ENCODE measurements around the gene HBD.

Gene HBD

DNA sequence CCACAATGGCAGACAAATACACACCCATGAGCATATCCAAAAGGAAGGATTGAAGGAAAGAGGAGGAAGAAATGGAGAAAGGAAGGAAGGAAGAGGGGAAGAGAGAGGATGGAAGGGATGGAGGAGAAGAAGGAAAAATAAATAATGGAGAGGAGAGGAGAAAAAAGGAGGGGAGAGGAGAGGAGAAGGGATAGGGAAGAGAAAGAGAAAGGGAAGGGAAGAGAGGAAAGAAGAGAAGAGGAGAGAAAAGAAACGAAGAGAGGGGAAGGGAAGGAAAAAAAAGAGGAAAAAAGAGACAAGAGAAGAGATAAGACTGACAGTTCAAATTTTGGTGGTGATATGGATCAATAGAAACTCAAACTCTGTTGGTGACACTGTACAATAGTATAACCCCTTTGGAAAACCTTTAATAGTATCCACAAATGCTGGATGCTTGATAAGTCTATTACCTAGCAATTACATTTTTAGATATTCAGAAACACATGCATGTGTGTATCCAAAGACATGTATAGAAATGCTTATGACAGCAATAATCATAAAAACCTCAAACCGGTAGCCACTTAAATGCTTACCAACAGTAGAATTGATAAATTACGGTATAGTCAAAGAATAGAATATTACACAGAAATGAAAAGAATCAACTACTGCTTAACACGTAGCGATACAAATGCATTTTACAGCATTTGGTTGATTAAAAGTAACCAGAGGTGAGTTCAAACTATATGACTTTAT is 1.2 kb upstream of the HBD start:
- in situ Hi-C loops (cut with MboI; ENCODE audit: low sequenced_read_pairs), result no loop called here

DNA sequence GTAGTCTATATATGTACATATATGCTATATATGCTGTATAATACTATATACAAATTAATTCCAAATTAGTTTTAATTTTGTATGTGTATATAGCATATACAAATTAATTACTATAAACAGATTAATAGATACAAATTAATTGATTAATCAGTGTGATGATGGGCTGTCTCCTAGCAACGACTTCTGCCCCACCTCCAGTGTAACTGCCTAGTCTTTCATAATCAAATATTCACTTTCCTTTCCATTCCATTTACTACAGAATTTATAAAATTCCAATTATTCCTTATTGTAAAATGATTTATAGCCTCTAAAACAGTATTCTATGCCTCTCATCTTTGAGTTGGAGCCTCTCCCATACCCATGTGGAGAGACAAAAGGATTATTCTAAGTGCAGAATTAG is 976 bp downstream of the HBD start:
- in situ Hi-C loops (cut with MboI; ENCODE audit: low sequenced_read_pairs), result no loop called here

DNA sequence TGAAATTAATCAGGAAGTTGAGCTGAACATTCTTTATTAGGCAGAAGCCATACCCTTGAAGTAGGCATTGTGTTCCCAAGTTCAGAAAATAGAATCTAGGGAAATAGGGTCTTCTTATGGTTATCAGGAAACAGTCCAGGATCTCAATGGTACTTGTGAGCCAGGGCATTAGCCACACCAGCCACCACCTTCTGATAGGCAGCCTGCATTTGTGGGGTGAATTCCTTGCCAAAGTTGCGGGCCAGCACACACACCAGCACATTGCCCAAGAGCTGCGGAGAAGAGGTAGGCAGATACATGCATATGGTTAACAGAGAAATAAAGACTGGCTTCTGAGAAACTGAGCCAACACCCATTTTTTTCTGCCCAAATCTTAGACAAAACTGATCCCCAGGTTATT is 1.5 kb downstream of the HBD start:
- in situ Hi-C loops (cut with MboI; ENCODE audit: low sequenced_read_pairs), result no loop called here

DNA sequence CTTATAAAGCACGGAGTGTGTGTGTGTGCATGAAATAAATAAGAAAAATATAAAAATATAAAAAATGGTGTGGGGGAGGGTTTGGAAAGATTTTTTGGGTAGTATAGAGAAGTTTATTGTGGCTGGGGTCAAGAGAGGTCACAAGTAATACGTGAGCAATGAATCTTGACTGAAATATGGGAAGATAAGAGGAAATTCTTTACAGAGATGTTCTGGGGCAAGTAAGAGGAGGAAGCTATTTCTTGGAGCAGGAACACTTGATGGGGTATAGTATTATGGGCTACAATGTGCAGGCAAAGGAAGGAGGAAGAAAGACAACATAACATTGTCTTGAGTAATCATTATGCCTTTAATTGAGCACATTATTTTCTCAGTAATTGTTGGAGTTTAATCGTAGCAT is 2.1 kb downstream of the HBD start:
- in situ Hi-C loops (cut with MboI; ENCODE audit: low sequenced_read_pairs), result no loop called here

DNA sequence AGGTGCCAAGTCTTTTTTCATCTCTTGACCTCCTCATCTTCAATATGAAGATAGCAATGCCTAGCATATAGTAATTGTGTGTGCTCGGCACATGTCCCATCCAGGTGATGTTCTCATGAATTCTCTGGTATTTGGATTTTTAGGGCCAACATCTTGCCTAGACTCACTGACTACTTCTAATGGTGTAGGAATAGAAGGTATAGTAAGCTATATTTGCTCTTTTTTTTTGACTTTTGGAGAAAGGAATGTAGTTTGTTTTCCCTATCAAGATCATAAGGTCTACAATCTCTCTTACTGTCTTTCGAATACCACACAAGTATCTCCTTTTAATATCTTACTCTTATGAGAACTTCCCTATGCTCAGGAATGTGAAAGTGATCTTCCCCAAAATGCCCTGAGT is 3.2 kb downstream of the HBD start:
- in situ Hi-C loops (cut with MboI; ENCODE audit: low sequenced_read_pairs), result no loop called here

DNA sequence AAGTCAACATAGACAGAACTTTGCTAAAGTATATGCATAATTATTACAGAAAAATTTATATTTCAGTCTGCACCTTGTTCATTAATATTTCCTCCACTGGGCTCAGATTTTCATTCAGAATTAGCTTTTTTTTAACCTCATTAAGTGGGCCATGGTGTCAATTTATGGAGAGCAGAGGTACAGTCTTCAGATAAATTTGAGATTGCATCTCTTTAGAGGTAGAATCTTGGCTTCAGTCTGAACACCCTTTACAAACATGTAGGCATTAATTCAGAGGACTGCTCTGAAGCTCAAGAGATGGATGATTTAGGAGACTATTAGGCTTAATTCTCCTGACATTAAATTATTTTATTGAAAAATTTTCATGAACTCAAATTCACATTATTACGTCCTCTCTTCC is 4.0 kb downstream of the HBD start:
- in situ Hi-C loops (cut with MboI; ENCODE audit: low sequenced_read_pairs), result no loop called here

DNA sequence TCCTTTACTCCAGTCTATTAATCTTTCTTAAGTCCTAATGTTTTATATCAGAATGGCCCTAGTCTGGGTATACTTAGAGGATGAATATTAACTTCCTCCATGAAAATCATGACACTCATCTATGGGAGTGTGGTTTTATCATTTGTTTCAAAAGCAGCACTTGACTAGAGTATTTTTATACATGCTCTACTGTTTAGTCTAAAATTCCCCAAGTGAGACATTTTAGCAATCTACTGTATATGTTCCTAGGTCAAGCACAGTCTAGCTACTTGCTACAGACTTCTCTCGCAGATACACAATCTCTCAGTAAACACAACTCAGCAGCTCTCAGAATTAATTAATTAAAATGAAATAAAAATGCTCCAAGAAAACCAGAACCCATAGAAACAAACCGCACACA is 4.5 kb downstream of the HBD start:
- in situ Hi-C loops (cut with MboI; ENCODE audit: low sequenced_read_pairs), result no loop called here

DNA sequence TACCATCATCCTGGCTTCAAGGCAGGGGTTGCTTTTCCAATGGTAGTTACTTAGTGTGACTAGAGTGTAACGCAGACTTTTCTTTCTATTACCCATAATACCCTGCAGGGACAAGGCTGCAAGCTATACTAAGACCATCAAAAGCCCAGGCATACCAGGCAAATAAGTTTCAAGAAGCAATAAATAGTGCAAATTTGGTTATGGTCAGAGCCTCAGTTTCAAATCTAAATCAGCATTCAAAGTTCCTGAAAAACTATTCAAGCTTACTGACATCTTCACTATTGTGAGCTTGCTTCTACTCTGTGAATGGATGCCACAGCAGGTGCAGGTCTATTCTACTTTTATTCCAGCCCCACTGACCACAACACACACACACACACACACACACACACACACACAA is 4.9 kb downstream of the HBD start:
- in situ Hi-C loops (cut with MboI; ENCODE audit: low sequenced_read_pairs), result no loop called here

DNA sequence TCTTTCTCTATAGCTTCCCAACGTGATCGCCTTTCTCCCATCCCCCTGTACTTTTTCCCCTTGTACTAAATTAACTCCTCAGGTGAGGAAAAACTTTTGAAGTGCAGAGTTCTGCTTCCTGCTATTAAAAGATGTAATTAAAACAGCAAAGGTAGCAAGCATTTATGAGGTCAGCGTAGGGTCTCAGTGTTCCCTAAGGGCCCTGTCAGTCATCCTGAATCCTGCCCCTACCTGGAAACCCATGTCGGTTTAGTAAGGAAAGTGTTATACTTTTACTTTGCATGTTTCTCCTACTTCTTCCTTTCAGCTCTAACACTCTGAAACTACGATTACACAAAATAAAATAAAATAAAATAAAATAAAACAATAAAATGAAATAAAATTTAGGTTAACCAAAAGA is 6.2 kb downstream of the HBD start:
- in situ Hi-C loops (cut with MboI; ENCODE audit: low sequenced_read_pairs), result no loop called here

DNA sequence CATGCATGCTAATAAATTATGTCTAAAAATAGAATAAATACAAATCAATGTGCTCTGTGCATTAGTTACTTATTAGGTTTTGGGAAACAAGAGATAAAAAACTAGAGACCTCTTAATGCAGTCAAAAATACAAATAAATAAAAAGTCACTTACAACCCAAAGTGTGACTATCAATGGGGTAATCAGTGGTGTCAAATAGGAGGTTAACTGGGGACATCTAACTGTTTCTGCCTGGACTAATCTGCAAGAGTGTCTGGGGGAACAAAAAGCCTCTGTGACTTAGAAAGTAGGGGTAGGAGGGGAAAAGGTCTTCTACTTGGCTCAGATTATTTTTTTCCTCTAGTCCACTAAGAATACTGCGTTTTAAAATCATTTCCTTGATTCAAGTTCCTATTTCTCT is 6.6 kb downstream of the HBD start:
- in situ Hi-C loops (cut with MboI; ENCODE audit: low sequenced_read_pairs), result no loop called here

DNA sequence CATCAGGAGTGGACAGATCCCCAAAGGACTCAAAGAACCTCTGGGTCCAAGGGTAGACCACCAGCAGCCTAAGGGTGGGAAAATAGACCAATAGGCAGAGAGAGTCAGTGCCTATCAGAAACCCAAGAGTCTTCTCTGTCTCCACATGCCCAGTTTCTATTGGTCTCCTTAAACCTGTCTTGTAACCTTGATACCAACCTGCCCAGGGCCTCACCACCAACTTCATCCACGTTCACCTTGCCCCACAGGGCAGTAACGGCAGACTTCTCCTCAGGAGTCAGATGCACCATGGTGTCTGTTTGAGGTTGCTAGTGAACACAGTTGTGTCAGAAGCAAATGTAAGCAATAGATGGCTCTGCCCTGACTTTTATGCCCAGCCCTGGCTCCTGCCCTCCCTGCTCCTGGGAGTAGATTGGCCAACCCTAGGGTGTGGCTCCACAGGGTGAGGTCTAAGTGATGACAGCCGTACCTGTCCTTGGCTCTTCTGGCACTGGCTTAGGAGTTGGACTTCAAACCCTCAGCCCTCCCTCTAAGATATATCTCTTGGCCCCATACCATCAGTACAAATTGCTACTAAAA is 7.5 kb downstream of the HBD start, which contains the start of gene HBB:
HBB (minus strand) TSS at position 340 of the 579 bp plus-strand sequence; CDS start at position 290, 50 bp downstream.
- in situ Hi-C loops (cut with MboI; ENCODE audit: low sequenced_read_pairs), result no loop called here

DNA sequence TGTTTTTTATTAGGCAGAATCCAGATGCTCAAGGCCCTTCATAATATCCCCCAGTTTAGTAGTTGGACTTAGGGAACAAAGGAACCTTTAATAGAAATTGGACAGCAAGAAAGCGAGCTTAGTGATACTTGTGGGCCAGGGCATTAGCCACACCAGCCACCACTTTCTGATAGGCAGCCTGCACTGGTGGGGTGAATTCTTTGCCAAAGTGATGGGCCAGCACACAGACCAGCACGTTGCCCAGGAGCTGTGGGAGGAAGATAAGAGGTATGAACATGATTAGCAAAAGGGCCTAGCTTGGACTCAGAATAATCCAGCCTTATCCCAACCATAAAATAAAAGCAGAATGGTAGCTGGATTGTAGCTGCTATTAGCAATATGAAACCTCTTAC is 8.8 kb downstream of the HBD start:
- in situ Hi-C loops (cut with MboI; ENCODE audit: low sequenced_read_pairs), result no loop called here

DNA sequence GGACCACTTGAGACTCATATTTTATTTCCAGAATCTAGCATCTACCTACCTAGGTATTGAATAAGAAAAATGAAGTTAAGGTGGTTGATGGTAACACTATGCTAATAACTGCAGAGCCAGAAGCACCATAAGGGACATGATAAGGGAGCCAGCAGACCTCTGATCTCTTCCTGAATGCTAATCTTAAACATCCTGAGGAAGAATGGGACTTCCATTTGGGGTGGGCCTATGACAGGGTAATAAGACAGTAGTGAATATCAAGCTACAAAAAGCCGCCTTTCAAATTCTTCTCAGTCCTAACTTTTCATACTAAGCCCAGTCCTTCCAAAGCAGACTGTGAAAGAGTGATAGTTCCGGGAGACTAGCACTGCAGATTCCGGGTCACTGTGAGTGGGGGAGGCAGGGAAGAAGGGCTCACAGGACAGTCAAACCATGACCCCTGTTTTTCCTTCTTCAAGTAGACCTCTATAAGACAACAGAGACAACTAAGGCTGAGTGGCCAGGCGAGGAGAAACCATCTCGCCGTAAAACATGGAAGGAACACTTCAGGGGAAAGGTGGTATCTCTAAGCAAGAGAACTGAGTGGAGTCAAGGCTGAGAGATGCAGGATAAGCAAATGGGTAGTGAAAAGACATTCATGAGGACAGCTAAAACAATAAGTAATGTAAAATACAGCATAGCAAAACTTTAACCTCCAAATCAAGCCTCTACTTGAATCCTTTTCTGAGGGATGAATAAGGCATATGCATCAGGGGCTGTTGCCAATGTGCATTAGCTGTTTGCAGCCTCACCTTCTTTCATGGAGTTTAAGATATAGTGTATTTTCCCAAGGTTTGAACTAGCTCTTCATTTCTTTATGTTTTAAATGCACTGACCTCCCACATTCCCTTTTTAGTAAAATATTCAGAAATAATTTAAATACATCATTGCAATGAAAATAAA is 9.5 kb downstream of the HBD start:
- in situ Hi-C loops (cut with MboI; ENCODE audit: low sequenced_read_pairs), result no loop called here

DNA sequence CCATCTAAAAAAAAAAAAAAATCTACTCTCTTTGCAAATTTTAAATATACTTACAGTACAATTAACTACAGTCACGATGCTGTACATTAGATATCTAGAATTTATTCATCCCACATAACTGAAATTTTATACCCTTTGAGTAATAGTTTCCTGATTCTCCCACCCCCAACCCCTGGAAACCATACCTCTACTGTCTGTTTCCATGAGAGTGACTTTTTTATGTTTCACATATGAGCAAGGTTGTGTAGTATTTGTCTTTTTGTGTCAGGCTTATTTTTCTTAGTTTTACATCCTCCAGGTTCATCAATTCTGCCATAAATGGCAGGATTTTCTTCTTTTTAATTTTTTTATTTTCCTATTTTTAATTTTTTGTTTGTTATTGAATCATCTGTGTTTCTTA is 10.6 kb downstream of the HBD start:
- in situ Hi-C loops (cut with MboI; ENCODE audit: low sequenced_read_pairs), result no loop called here

DNA sequence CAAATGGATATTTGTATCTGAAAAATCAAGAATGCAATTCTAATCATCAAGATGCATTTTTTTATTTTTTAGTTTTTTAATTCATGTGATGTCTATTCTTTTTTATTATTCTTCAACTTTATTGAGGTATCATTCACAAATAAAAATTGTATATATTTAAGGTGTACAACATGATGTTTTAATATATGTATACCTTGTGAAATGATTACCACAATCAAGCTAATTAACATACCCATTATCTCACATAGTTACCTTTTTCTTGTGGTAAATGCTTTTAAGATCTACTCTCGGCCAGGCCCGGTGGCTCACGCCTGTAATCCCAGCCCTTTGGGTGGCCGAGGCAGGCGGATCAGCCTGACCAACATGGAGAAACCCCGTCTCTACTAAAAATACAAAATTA is 11.1 kb downstream of the HBD start:
- in situ Hi-C loops (cut with MboI; ENCODE audit: low sequenced_read_pairs), result no loop called here

DNA sequence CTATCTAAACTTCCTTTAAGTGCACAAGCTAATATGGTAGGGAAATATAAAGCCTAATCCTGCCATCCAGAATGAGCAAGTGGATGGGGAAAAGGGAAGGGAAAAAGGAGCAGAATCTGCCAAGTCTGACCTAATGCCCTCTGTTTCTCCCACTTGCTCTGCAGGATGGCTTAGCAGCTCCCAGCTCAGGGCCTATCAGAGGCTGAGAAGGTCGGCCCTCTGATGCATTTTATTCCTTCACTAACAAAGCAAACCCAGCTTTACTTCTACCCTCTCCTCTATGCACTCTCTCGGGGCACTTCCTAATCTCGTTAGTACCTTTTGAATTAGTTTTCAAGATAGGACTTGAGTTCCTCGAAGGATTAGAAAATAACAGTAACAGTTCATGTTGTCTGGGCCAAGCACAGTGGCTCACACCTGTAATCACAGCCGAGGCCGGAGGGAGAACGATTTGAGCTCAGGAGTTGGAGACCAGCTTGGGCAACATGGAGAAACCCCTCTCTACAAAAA is 23.9 kb downstream of the HBD start:
- in situ Hi-C loops (cut with MboI; ENCODE audit: low sequenced_read_pairs), result no loop called here

DNA sequence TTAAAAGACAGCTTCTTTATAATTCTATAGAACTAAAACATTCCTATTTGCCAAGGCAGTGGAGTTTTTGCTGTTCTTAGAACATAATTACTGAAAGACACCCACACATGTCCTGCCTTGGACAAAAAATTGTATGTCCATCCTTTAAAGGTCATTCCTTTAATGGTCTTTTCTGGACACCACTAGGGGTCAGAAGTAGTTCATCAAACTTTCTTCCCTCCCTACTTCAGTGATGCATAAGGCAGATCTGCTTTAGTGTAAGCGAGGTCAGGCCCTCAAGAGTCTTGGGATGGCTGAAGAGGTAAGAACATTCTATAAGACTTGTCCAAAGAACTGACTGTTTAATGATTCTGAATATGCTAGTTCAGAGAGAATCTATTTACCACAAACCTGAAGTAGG is 29.5 kb downstream of the HBD start:
- in situ Hi-C loops (cut with MboI; ENCODE audit: low sequenced_read_pairs), result no loop called here

DNA sequence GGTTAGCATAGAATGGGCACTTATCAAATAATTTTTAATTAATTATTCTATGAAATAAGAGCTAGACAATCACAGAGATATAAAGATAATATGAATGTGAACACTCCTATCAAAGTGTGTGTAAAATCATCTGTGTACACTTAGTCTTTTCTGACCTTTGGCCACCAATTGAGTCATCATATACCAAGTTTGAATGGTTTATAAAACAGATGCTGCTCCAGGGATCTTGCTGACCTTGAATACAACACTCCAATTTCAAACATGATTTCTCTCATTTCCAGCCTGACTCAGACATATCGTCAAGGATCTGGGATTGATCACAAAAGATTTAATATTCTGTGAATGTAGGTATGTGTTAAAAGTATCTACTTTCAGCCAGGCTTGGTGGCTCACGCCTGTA is 30.9 kb downstream of the HBD start:
- in situ Hi-C loops (cut with MboI; ENCODE audit: low sequenced_read_pairs), result no loop called here

DNA sequence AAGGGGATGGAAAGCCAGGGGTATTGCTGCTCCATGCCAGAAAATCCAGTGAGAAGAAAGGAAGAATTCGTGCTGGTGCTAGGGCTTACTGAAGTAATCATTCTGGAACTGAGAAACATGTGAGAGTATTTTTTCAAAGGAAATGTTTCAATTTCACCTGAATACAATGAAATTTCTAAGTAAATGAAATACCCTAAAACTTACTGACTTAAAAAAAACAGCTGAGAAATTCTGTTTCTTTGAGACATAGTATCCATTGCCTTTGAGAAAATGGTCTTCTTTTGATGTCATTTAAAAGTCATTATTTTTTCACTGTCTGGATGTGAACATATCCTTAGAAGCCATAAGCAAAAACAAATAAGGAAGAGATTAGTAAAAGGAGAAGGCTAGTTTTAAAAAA is 33.7 kb downstream of the HBD start, which contains the start of gene OR51V1:
OR51V1 (minus strand) TSS at position 101 of the 400 bp plus-strand sequence; CDS start at position 101, 0 bp downstream.
- in situ Hi-C loops (cut with MboI; ENCODE audit: low sequenced_read_pairs), result no loop called here

DNA sequence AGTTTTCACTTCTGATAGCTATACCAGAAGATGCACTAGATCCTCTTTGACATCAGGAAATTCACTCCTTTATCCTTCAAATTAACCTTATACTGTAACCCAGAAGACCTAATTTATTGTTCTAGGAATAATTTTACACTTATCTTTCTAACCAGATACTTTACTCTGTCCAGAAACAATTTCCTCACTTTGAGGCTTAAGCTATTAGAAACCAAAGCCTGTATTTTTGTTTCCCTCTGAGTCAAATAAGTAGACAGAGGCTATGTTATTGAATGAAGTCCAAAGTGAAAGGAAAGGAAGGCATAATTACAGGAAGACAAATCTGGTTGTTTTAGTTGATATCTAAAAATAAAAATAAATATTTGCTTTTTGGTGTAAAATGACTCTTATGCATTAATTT is 36.0 kb downstream of the HBD start:
- in situ Hi-C loops (cut with MboI; ENCODE audit: low sequenced_read_pairs), result no loop called here

DNA sequence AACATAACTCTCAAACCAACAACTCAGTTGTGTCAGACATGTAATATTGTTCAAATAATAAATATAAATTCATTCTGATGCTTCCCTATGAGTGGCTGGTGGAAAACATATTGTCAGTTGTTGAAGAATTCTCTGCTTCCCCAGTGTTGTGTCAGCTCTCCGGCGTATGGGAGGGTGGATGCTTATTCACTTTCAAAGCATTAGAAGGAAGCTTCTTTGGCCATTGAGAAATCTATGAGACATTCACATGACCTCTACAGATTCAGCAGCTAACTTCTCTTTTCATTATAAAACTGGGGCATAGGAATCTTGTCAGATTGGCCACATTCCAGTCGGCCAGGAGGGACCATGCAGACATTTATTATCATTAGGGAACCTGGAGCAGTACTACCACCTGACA is 36.7 kb downstream of the HBD start:
- in situ Hi-C loops (cut with MboI; ENCODE audit: low sequenced_read_pairs), result no loop called here

DNA sequence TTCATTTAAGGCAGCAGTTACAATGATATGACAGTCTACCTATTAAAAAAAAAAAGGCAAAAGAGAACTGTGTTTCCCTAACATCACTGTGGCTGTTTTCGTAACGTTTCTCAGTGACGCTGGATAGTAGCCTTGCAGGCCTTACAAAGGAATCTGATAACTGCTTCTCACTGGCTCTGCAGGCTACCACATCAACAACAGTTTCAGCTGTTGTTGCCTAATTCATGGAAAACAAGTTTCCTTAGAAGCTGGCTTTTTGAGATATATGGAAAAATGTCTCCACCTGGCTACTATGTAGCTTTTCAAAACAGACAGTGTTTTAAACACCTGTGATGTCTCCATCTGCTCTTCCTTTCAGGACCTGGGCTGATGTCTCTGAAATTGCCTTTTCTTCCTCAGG is 37.6 kb downstream of the HBD start:
- in situ Hi-C loops (cut with MboI; ENCODE audit: low sequenced_read_pairs), result no loop called here

Measured in HL-60/S4 treated with phorbol 12-myristate 13-acetate at 8.2 ng/mL for 4 days and 3 days (cell line).